HG03469 (cell line): ENCODE results near the gene CHAF1B.

Experiments used
- ATAC-seq: cut with Tn5 transposase; IDR thresholded peaks from one replicate; pipeline ENCODE4 v1.9.1; 2021; ENCODE audit warnings: mild to moderate bottlenecking, moderate library complexity, moderate number of reproducible peaks; ENCODE audit not compliant: unreplicated experiment

The CHAF1B gene

DNA sequence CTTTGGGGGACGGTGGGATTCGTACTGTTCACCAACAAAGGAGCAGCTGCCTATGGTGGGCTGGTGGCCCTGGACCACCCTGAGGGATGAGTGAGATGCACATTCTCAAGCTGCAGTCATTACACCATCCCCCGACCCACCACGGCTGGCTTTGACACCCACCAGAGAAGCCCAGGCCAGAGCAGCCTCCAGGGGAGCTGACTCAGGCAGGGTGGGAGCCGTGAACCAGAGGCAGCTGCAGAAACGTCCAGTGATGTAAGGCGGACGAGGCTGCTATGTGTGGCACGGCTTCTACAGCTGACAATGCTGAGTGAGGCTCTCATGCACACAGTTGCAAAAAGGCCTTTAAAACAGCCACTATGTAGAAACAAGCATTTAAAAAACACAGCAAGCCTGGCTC, 40.1 kb downstream of the CHAF1B start:
- no peak for ATAC-seq

DNA sequence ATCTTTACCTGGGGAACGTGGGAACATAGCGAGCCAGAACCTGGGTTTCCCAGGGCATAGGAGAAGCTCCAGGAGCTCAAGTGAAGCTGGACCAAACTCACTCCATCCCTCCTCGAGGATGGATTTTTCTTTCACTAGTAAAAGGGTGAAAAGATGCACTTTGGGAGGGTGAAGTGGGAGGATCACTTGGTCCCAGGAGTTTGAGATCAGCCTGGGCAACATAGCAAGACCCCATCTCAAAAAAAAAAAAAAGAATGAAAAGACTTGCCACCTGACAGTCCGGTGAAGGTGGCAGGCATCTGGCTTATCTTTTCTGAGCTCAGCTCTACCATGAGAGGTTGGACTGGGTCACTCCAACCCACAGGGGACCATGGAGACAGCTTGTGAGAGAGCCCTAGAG, 42.3 kb downstream of the CHAF1B start:
- no peak for ATAC-seq

GRCh38 chr21:36428761-36429432, 43.7 kb downstream of the CHAF1B start:
- no peak for ATAC-seq

DNA sequence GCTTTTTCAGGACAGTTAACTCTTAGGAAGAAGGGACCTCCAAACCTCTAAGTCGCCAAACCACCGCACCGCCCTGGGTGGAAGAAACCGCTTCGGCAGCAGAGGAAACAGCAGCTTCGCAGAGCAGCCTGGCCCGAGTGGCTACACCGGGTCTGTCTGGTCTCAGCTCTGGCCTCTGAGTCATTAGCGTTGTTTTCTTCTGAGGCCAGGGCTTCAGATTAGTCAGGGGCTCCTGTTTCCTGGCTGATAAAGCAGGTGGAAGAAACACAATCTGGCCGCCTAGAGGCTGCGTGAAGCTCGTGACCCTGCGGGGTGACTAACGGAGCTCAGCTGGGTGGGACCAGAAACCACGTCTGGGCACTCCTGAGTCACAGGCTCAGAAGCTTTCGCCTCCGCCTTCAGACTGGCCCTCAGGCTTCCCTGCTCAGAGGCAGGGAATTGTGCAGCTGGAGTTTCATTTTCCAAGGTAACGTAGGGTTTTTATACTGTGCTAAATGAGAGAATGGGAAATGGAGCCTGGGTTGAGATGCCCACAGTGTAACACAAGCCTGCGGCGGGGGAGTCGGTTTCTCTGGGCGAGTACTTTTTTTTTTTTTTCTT, 44.9 kb downstream of the CHAF1B start:
- ATAC-seq = peak; percentile 64

DNA sequence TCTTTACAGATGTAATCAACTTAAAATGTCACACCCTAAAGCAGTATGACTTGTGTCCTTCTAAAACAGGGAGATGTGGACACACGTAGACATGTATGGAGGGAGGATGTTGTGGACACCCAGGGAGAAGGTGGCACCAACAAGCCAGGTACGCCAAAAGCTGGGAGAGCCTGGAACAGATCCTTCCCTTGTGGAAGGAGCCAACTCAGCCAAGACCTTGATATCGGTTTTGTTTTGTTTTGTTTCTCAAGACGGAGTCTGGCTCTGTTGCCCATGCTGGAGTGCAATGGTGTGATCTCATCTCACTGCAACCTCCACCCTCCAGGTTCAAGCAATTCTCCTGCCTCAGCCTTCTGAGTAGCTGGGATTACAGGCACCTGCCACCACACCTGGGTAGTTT, 45.6 kb downstream of the CHAF1B start:
- no peak for ATAC-seq

GRCh38 chr21:36431252-36431651, 46.1 kb downstream of the CHAF1B start:
- ATAC-seq = no peak

DNA sequence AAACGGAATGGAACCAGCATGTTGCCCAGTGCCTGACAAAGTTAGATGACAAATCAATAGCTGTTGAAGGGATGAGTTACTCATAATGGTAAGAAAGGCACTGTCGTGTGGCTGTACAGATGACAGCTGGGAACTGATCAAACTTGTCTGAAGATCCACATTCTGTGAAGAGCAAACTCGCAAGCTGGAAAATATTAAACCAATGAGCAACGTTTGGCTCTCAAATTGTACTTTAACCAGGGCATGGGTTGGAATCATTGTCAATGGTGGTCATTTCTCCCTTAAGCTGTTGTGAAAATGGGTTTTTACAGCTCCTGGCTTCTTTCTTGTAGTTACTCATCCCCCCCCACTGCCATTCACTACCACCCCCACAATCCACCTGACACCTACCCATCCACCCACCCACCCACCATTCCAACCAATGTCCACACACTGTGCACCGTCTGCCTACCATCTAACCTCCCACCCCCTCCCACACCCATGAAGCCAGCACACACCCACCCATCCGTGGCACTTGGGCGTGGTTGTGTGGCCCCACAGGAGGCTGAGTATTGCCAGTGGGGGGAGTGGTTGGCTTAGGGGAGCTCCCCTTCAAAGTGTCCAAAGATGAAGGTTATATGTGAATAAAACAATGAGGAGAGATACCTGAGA, 48.0 kb downstream of the CHAF1B start:
- no peak for ATAC-seq

DNA sequence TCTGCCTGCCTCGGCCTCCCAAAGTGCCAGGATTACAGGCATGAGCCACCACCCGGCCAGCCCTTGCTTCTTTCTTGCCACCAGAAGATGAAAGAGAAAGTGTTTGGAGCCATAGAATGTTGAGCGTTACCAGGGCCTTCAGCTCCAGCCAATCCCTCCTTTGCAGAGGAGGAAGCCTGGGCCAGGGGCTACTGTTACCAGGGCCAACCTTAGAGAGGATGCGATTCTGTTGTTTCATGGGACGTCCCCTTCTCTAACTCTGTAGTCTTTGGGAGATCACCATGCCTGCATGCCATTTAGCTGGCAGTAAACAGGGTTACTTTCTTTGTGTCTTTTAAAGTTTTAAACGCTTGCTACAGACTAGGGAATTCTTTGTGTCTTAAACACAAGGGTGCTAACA, 49.0 kb downstream of the CHAF1B start:
- no peak for ATAC-seq

GRCh38 chr21:36436829-36437744, 51.9 kb downstream of the CHAF1B start:
- ATAC-seq = no peak

DNA sequence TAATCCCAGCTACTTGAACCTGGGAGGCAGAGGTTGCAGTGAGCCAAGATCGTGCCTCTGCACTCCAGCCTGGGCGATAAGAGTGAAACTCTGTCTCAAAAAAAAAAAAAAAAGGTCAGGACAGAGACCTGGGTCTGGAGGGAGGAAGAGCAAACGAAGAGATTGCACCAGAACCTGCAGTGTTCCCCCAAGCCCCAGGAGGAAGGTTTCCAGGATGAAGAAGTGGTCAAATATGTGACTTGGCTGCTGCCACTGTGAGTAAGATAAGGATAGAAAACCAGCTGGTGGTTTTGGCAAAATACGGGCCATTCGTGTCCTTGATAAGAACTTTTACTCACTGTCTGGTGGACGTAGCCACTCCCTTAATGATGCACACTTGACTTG, 52.5 kb downstream of the CHAF1B start:
- ATAC-seq = no peak

- no peak for ATAC-seq
Measured at GRCh38 chr21:36441715-36442114, 56.5 kb downstream of the CHAF1B start.

DNA sequence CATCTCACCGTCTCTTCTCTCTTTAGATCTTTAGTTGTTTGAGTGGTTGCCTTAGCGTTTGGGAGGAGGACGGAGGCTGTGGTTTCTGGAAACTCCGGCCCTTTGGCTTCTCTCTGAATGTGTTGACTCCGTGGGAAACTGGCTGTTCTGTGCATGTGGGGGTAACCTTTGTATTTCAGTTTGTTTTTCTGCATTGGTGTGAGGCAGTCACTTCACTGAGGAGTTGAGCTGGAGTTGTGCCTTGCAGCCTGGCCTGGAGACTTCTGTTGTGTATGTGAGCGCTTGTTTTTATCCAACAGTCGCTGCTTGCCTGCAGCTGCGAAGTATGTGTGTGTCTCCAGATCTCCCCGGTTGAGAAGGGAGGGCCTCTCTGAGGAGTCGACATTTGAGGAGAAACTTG, 61.1 kb downstream of the CHAF1B start:
- no peak for ATAC-seq

DNA sequence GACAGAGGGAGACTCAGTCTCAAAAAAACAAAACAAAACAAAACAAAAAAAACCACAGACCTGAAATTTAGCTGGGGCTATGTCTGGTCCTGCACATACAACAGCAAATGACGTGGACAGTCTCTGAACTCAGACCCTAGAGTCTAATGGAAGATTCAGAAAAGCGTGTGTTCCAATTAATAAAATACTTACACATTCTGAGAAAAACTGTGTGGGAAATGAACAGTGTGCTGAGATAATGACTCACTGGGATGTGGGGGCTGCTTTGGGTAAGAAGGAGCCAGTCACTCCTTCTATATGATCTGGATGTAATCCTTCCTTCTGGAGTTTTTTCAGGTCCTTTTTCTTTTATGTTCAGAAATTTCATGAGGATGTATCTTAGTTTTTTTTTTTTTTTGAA, 65.3 kb downstream of the CHAF1B start:
- ATAC-seq = no peak

DNA sequence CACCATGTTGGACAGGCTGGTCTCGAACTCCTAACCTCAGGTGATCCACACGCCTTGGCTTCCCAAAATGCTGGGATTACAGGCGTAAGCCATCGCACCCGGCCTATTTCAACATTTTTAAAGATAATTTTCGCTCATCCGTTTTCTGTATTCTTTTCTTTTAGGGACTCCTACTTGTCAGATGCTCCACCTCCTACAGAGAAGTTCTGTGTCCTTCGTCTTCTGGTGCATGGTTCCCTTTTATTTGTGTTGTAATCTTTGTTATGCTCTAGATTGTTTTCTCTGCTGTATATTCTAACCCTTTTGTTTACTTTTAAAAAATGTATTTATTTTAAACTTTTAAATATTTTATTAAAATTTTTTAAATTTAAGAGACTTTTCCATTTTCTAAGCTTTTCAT, 66.3 kb downstream of the CHAF1B start:
- ATAC-seq = no peak

DNA sequence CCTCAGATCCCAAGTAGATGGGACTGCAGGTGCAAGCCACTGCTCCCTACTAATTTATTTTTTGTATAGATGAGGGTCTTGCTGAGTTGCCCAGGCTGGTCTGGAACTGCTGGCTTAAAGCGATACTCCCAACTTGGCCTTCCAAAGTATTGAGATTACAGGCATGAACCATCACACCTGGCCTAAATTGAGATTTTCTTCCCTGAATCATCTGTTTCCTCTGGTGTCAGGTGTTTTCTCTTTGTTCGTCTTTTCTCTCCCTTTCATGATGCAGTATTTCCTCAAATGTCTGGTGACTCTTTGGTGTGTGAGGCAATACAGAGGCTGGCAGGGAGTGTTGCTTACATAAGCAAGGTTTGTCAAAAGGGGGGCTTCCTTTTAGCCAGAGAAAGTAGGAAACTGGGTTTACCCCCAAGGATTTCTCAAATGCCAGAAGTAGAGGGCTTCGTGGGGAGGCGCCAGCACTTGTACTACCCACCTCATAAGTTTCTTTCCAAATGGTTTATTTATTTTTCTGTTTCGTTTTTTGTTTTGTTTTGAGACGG, 67.2 kb downstream of the CHAF1B start:
- no peak for ATAC-seq

GRCh38 chr21:36454093-36454531, 68.9 kb downstream of the CHAF1B start:
- no peak for ATAC-seq

- no peak for ATAC-seq
Measured at GRCh38 chr21:36454706-36455105, 69.5 kb downstream of the CHAF1B start.

DNA sequence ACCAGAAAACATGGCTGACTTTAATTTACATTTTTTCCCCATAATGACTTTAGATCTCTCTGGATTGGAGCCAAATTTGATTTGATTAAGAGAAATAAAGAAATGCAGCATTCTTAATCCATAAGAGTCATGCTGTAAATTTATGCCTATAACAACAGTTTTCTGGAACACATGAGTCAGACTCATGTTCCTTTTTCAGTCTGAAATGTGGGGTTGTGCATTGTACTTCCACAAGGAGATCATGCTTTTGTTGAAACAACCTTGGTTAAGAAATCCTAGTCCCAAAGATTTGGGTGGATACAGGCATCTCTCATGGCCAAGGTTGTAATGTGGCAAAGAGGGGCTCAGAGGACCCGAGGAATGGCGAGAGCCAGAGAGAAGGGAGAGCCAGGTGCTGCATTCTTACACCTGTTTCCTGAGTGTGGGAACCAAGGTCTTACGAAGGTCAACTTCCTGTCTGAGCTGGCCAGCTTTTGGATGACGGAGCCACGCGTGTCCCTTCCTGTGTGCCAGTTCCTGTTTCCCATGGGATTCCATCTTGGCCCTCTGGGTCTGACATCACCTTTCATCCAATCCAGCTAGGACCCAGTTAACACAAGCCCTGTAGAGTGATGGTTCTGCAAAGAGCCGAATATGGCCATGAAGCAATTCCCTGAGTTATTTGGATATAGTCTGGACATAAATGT, 71.7 kb downstream of the CHAF1B start:
- no peak for ATAC-seq

GRCh38 chr21:36459098-36459497, 73.9 kb downstream of the CHAF1B start:
- no peak for ATAC-seq

DNA sequence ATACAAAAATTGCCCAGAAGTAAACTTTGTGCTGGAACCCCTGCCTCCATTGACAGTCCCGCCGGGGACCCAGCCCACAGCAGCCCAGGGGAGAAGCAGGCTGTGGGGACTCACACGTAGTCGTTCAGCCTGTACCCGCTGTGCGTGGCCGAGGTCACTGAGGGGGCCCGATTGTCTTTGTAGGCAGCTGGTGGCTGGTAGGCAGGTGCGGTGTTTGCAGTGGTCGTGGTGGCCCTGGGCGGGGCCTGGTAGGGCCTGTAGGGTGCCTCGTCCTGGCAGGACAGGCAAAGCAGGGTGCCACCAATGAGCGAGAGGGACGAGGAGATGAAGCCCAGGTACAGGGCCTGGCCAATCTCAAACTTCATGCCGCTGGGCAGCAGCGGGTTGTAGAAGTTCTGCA, 75.7 kb downstream of the CHAF1B start:
- no peak for ATAC-seq
